Activated effector memory CD4-positive, alpha-beta T cell treated with anti-CD3 and anti-CD28 coated beads, Interleukin-2, amount 50 U/mL, for 16 hours (primary cell): Measurements from ENCODE around the gene TNRC6B.

ENCODE experiments used
- DNase-seq: peaks from one replicate; pipeline ENCODE4 v3.0.0-alpha.2; 2020

TNRC6B gene

GRCh38 chr22:40244586-40244985 lies 66.9 kb downstream of the TNRC6B start:
- no peak for DNase-seq

GRCh38 chr22:40247976-40248375 lies 70.3 kb downstream of the TNRC6B start:
- DNase-seq: peak; percentile 82

DNA sequence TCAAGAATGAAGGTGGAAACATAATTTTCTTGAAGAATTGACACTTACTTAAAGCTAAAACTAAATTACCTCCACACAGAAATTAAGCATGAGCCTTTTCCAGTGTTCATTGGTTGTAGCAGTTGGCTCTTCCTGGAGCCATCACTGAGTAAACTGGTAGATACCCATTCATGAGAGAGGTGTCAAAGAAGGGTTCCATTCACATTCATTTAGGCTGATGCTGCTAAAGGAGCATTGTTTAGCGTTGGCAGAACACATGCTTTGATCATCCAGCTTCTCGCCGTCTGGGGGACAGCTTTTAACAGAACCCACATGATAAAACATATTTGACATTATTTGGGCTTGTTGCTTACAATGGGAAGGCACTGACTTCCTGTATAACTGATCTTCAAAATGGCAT lies 71.6 kb downstream of the TNRC6B start:
- DNase-seq: no peak

- DNase-seq: no peak
Measured at GRCh38 chr22:40250608-40251007, 72.9 kb downstream of the TNRC6B start.

GRCh38 chr22:40251106-40251505 lies 73.4 kb downstream of the TNRC6B start:
- no peak for DNase-seq

GRCh38 chr22:40252146-40252545 lies 74.4 kb downstream of the TNRC6B start:
- no peak for DNase-seq

DNA sequence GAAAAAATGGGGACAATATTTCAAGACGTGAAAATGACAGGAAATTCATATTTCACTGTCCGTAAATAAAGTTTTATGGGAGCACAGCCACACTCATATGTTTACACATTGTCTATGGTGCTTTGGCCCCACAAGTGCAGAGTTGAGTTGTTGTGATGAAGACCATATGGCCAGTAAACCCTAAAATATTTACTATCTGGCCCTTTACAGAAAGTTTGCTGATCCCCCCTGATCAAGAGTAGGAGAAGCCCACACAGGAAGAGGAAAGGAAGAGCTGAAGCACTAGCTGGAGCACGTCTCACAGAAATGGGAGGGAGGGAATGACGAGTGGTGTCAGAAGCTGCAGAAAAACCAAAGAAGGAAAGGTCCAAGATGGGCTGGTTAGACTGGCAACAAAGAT lies 78.8 kb downstream of the TNRC6B start:
- DNase-seq: no peak

GRCh38 chr22:40258017-40258416 lies 80.3 kb downstream of the TNRC6B start:
- DNase-seq: no peak

DNA sequence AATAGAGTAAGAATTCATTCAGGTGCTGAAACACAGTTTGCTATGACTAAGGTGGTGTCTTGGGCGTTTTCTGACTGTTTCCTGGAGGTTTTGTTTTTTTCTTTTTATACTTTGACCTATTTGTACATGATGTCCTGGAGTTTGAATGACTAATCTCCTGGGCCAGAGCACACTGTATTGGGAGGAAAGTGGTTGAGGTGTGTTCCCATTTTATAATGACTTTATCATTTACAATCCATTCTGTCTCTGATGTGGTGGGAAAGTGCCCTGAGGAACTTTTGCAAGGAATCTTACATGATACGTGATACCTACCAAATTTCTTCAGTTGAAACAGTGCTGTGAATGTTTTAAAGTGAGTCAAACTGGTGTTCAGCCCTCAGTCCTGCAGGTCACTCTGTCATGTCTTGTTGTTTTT lies 80.8 kb downstream of the TNRC6B start:
- DNase-seq: no peak

DNA sequence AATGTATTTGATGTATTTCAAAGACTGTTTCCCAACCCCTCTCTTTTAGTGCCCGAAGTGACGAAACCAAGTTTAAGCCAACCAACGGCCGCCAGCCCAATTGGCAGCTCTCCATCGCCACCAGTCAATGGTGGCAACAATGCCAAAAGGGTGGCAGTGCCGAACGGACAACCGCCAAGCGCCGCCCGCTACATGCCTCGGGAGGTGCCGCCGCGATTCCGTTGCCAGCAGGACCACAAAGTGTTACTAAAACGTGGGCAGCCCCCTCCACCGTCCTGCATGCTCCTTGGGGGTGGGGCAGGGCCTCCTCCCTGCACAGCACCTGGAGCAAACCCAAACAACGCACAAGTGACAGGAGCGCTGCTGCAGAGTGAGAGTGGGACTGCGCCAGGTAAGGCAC lies 84.1 kb downstream of the TNRC6B start:
- no peak for DNase-seq

DNA sequence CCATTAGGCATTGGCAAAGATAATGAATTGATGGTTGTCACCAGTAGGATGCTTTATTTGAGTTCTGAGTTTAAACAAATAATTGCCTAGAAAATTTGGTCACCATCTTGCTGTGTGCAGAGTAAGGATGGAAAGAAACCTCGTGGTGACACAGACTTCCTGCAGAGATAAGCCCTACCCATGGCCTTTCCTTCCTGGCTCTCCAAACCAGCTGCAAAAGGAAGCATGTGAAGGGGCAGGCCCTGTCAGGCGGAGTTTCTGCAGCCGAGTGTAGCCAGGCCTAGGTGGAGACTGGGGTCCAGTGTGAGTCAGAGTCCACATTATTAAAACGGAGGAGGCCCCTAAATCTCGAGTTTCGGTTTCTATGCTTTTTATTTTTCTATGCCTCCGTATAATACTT lies 85.5 kb downstream of the TNRC6B start:
- peak; percentile 70 for DNase-seq

DNA sequence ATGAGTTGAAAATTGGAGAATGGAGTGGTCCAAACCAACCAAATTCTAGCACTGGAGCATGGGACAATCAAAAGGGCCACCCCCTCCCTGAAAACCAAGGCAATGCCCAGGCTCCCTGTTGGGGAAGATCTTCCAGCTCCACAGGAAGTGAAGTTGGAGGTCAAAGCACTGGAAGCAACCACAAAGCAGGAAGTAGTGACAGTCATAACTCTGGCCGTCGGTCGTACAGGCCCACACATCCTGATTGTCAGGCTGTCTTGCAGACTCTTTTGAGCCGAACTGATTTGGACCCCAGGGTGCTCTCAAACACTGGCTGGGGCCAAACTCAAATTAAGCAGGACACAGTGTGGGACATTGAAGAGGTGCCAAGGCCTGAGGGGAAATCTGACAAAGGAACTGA lies 88.1 kb downstream of the TNRC6B start:
- no peak for DNase-seq

DNA sequence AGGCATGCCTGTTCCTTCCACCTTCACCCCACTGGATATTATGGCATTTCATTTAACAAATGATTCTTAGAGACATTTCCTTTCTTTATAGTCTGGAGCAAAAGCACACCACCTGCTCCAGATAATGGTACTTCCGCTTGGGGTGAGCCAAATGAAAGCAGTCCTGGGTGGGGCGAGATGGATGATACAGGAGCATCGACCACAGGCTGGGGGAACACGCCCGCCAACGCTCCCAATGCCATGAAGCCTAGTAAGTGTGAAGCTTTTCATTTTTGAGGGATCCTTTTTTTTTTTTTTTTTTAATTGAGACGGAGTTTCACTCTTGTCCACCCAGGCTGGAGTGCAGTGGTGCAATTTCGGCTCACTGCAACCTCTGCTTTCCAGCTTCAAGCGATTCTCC lies 92.3 kb downstream of the TNRC6B start:
- DNase-seq: no peak

DNA sequence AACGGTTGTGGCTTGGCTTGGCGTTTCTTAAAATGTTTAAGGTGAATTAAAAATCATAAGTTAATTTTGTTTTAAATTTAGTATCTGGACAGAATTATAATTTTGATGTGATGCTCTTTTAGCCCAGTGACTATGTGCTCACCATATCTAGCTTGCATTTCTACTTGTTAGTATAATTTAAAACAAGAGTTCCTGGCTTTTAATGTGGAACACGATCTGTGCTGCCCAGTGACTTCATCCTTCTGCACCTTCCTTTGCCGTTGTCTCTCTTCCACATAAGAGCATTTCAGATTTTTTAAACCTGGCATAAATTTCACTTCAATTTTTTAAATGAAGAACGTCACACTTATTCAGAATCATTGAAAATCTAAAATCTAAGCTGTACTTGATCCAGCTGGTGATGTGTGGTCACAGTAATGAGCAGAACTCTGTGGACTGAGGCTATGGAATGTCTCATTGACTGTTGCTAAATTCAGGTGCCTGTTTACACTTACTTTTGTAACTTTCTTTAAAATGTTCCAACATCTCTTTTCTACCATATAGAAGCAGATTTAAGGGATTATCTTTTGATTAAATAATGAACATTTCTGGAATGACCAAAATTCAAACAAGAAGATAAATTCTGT lies 93.1 kb downstream of the TNRC6B start:
- no peak for DNase-seq

GRCh38 chr22:40271440-40271839 lies 93.7 kb downstream of the TNRC6B start:
- DNase-seq: no peak

DNA sequence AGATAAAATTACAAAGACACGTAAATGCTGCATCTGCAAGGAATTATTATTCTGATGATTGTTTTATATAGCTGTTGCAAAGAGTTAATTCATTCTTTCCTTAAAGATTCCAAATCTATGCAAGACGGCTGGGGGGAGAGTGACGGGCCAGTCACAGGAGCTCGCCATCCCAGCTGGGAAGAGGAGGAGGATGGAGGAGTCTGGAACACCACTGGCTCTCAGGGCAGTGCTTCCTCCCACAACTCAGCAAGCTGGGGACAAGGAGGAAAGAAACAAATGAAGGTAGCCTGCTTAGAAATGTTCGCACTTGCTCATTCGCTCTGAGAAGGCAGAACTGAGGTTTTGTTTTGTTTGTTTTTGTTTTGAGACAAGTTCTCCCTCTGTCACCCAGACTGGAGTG lies 95.6 kb downstream of the TNRC6B start:
- no peak for DNase-seq

GRCh38 chr22:40276996-40277823 lies 99.5 kb downstream of the TNRC6B start:
- DNase-seq: no peak

DNA sequence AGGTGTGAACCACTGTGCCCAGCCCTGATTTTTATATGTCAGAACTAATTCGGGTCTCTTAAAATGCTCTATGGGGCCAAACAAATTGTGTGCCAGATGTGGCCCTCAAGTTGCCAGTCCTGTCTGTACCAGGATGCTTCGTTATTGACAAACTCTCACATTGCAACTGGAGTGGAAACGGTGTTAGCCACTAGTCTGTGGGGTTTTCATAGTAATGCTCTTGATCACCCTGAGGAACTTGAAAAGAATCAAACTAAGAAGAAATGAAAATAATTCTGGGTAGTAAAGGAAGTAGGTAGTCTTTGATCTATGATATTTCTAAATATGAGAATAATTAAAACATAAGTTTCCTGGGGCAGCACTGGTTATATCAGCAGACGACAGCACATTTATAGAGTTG lies 101.3 kb downstream of the TNRC6B start:
- DNase-seq: no peak

- DNase-seq: no peak
Measured at GRCh38 chr22:40281717-40282116, 104.0 kb downstream of the TNRC6B start.

- DNase-seq: no peak
Measured at GRCh38 chr22:40285513-40285912, 107.8 kb downstream of the TNRC6B start.

GRCh38 chr22:40289991-40290459 lies 112.3 kb downstream of the TNRC6B start:
- peak; percentile 87 for DNase-seq

- no peak for DNase-seq
Measured at GRCh38 chr22:40290516-40290915, 112.8 kb downstream of the TNRC6B start.

DNA sequence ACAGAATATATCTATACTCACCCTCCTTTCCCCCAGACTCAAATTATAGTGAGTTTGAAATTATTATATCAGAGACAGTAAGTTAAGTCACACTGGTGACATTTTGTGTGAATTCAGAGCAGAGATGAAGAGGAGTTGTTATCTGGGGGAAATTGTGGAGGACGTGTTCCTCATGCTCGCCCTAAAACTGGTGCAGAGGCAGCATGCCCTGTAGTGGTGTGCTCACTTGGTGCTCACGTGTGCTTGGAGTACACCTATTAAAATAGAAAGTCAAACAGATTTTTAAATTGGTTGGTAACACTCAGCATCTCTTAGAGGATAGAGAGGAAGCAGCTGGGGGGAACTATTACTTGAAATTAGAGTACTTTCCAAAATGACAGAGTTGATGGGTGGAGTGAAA lies 117.0 kb downstream of the TNRC6B start:
- DNase-seq: no peak

- DNase-seq: no peak
Measured at GRCh38 chr22:40300316-40300715, 122.6 kb downstream of the TNRC6B start.
